GM12878 (cell line): ENCODE data around the gene INSC.

ENCODE experiments used
- ASH2L ChIP-seq: fragments of 300-600, 200-600 bp; sonication (generic); IDR thresholded peaks from 2 replicates; pipeline ENCODE4 v1.6.1; 2017; ENCODE audit warnings: low read depth, mild to moderate bottlenecking, borderline replicate concordance
- CEBPB ChIP-seq, 2 experiments: fragments of 150-350 bp in 1 of 2; IDR thresholded peaks; 2 replicates each; pipeline ENCODE4 v1.6.1; 2012 to 2014; ENCODE audit warnings: low read depth in 2 of 2, low read length in 2 of 2, borderline replicate concordance in 1 of 2, inconsistent platforms in 1 of 2
- CTCF ChIP-seq, 3 experiments: IDR thresholded peaks in 2 of 3; conservative IDR thresholded peaks in 1 of 3; 2 replicates each; pipeline ENCODE4 v1.5.1; 2011; ENCODE audit warnings: low read depth in 3 of 3, low read length in 3 of 3, mild to moderate bottlenecking in 3 of 3, control low read depth in 2 of 3, moderate library complexity in 2 of 3, inconsistent platforms in 1 of 3, mixed read lengths in 1 of 3; ENCODE audit not compliant: control insufficient read depth in 2 of 3, insufficient read depth in 1 of 3; ENCODE audit errors: extremely low read depth in 1 of 3
- MTA3 ChIP-seq: IDR thresholded peaks from 2 replicates; pipeline ENCODE4 v1.6.1; 2012; ENCODE audit warnings: low read length, inconsistent platforms, borderline replicate concordance
- POLR2AphosphoS5 ChIP-seq: IDR thresholded peaks from 2 replicates; pipeline ENCODE4 v1.6.1; 2011; ENCODE audit warnings: mild to moderate bottlenecking, low read length, inconsistent platforms
- RAD21 ChIP-seq: IDR thresholded peaks from 2 replicates; pipeline ENCODE4 v1.6.1; 2011; ENCODE audit warnings: mild to moderate bottlenecking, low read depth, low read length, moderate library complexity; ENCODE audit not compliant: insufficient read depth
- SKIL ChIP-seq: fragments of 450-650 bp; IDR thresholded peaks from 2 replicates; pipeline ENCODE4 v1.6.1; 2017; ENCODE audit warnings: mild to moderate bottlenecking, low read depth, inconsistent platforms; ENCODE audit not compliant: poor library complexity, severe bottlenecking
- USF1 ChIP-seq: IDR thresholded peaks from 2 replicates; pipeline ENCODE4 v1.6.1; 2011; ENCODE audit warnings: borderline replicate concordance, low read depth, mild to moderate bottlenecking, moderate library complexity, mixed read lengths, low read length; ENCODE audit not compliant: insufficient read depth; ENCODE audit errors: extremely low read length
- YY1 ChIP-seq: IDR thresholded peaks from 2 replicates; pipeline ENCODE4 v1.6.1; 2011; ENCODE audit warnings: low read depth, mild to moderate bottlenecking, low read length
- TF ChIP-seq, protein P1 (sequence below): fragments of 450-650 bp; formaldehyde crosslinking; IDR thresholded peaks from 2 replicates; pipeline ENCODE4 v1.4.0; 2022; ENCODE audit warnings: mild to moderate bottlenecking, moderate library complexity
- TF ChIP-seq, protein P2 (sequence below): fragments of 450-650 bp; formaldehyde crosslinking; IDR thresholded peaks from 2 replicates; pipeline ENCODE4 v1.5.0; 2022; ENCODE audit warnings: mild to moderate bottlenecking, missing genetic modification characterization

- TF ChIP-seq MTA3: no peak
- TF ChIP-seq, protein P1, sequence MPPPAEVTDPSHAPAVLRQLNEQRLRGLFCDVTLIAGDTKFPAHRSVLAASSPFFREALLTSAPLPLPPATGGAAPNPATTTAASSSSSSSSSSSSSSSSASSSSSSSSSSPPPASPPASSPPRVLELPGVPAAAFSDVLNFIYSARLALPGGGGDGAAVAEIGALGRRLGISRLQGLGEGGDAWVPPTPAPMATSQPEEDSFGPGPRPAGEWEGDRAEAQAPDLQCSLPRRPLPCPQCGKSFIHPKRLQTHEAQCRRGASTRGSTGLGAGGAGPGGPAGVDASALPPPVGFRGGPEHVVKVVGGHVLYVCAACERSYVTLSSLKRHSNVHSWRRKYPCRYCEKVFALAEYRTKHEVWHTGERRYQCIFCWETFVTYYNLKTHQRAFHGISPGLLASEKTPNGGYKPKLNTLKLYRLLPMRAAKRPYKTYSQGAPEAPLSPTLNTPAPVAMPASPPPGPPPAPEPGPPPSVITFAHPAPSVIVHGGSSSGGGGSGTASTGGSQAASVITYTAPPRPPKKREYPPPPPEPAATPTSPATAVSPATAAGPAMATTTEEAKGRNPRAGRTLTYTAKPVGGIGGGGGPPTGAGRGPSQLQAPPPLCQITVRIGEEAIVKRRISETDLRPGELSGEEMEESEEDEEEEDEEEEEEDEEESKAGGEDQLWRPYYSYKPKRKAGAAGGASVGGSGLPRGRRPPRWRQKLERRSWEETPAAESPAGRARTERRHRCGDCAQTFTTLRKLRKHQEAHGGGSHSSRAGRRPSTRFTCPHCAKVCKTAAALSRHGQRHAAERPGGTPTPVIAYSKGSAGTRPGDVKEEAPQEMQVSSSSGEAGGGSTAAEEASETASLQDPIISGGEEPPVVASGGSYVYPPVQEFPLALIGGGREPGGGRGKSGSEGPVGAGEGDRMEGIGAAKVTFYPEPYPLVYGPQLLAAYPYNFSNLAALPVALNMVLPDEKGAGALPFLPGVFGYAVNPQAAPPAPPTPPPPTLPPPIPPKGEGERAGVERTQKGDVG (CRISPR knock-in tag): no peak
- TF ChIP-seq RAD21: no peak
- TF ChIP-seq CEBPB (IDR thresholded peaks at IDR 0.05; ENCODE audit: borderline replicate concordance in 1 of 2, low read depth in 2 of 2, low read length in 2 of 2): no peak
- TF ChIP-seq ASH2L: no peak
- TF ChIP-seq CTCF (IDR thresholded peaks at IDR 0.05 in 2 of 3, conservative IDR thresholded peaks at IDR 0.05 in 1 of 3; ENCODE audit: control insufficient read depth in 2 of 3, extremely low read depth in 1 of 3, insufficient read depth in 1 of 3, low read depth in 3 of 3, low read length in 3 of 3): no peak
- no peak for TF ChIP-seq USF1
- no peak for TF ChIP-seq SKIL
- no peak for TF ChIP-seq YY1
- TF ChIP-seq POLR2AphosphoS5: no peak
- TF ChIP-seq, protein P2, sequence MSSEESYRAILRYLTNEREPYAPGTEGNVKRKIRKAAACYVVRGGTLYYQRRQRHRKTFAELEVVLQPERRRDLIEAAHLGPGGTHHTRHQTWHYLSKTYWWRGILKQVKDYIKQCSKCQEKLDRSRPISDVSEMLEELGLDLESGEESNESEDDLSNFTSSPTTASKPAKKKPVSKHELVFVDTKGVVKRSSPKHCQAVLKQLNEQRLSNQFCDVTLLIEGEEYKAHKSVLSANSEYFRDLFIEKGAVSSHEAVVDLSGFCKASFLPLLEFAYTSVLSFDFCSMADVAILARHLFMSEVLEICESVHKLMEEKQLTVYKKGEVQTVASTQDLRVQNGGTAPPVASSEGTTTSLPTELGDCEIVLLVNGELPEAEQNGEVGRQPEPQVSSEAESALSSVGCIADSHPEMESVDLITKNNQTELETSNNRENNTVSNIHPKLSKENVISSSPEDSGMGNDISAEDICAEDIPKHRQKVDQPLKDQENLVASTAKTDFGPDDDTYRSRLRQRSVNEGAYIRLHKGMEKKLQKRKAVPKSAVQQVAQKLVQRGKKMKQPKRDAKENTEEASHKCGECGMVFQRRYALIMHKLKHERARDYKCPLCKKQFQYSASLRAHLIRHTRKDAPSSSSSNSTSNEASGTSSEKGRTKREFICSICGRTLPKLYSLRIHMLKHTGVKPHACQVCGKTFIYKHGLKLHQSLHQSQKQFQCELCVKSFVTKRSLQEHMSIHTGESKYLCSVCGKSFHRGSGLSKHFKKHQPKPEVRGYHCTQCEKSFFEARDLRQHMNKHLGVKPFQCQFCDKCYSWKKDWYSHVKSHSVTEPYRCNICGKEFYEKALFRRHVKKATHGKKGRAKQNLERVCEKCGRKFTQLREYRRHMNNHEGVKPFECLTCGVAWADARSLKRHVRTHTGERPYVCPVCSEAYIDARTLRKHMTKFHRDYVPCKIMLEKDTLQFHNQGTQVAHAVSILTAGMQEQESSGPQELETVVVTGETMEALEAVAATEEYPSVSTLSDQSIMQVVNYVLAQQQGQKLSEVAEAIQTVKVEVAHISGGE (CRISPR knock-in tag): no peak
Measured at GRCh38 chr11:15139958-15140659, 25.4 kb downstream of the INSC start.
